Measurements from ENCODE around the gene OR56A3. TPM values are rescaled to one million over a fixed set of nuclear protein-coding genes. Genes with fewer than 3 reads are reported as not detected.
"Not testable (repeated sequence)": the region's sequence is repeated elsewhere in the genome, so short reads cannot be mapped to it uniquely, and the experiment has no call there.

Gene OR56A3
- total RNA-seq, 2 donors from 2014 or later = not detected

GRCh38 chr11:5933116-5933515, 8.9 kb upstream of the OR56A3 start:
- no peaks in the 10 kb centered on the region for H3K27me3 Mint-ChIP-seq (ENCODE audit: low read depth)
- peaks cover 0 to 3% of the 10 kb centered on the region in 2 donors for H3K36me3 Mint-ChIP-seq (ENCODE audit: insufficient read depth in 2 of 2)
- DNase-seq = no peak
- no peak overlapping the region for H3K4me3 Mint-ChIP-seq
- peaks cover 5 to 9% of the 10 kb centered on the region in 2 donors for H3K9me3 Mint-ChIP-seq
- ATAC-seq (replicated peaks in 1 of 2) = no peak
- no peak overlapping the region for H3K27ac Mint-ChIP-seq
- no peaks in the 10 kb centered on the region for H3K4me1 Mint-ChIP-seq (ENCODE audit: low read depth)

- Mint-ChIP-seq H3K27ac (no peak overlapping the region), H3K27me3 (ENCODE audit: low read depth) (peaks cover 13% of the 10 kb centered on the region), H3K4me1 (ENCODE audit: low read depth) (no peaks in the 10 kb centered on the region), H3K4me3 (peak overlapping the region in 1 of 2 donors; percentile 1), H3K9me3 (peaks cover 0 to 3% of the 10 kb centered on the region in 2 donors), H3K36me3 (ENCODE audit: insufficient read depth in 2 of 2) (no peaks in the 10 kb centered on the region)
- no peak for DNase-seq
- no peak for ATAC-seq (replicated peaks in 1 of 2)
Observed at GRCh38 chr11:5937868-5938602, 4.0 kb upstream of the OR56A3 start.

DNA sequence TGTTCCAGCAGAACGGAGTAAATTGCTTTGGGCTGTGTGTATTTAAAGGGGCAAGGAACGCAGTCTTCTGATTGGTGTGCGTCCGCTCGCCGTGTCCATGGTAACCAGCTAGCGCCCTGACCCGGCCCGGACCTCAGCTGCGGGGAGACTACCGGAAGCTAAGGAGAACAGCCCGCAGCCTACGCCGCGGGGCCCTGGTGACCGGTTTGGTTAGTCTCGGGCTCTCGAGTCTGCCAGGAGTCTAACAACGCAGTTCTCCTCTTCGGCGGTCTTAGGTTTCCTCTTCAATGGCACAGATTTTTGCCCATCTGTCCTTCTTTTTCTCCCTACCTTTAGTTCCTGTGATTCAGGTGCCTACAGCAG, 3.5 kb upstream of the OR56A3 start:
- Mint-ChIP-seq H3K36me3 (ENCODE audit: insufficient read depth in 2 of 2) (no peaks in the 10 kb centered on the region), H3K9me3 (peaks cover 0 to 3% of the 10 kb centered on the region in 2 donors), H3K4me3 (peak overlapping the region in 1 of 2 donors; percentile 1), H3K4me1 (ENCODE audit: low read depth) (no peaks in the 10 kb centered on the region), H3K27ac (no peak overlapping the region), H3K27me3 (ENCODE audit: low read depth) (peaks cover 13% of the 10 kb centered on the region)
- no peak for ATAC-seq (replicated peaks in 1 of 2)
- DNase-seq = no peak

DNA sequence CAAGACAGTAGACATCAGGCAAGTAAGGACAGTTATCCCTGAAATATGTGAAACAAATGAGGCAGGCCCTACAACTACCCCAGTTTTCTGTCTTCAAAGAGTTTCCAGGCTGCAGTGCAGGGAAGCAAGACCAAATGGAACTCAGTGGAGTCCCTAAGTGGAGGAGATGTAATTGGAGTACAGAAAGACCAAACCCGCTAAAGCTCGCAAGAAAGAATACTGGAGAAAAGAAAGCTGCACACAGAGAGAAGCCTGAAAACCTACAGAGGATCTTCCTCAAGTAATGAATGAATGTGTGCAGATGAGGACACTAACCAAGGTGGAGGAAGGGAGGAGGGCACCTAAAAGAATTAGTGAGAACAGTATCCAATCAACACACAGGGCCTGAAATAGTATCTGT, 1.3 kb upstream of the OR56A3 start:
- ATAC-seq (replicated peaks in 1 of 2) (no peak), DNase-seq (no peak)
- Mint-ChIP-seq H3K36me3 (ENCODE audit: insufficient read depth in 2 of 2) (no peaks in the 10 kb centered on the region), H3K27me3 (ENCODE audit: low read depth) (peaks cover 20% of the 10 kb centered on the region), H3K27ac (no peak overlapping the region), H3K9me3 (peaks cover 0 to 3% of the 10 kb centered on the region in 2 donors), H3K4me3 (no peak overlapping the region), H3K4me1 (ENCODE audit: low read depth) (no peaks in the 10 kb centered on the region)

DNA sequence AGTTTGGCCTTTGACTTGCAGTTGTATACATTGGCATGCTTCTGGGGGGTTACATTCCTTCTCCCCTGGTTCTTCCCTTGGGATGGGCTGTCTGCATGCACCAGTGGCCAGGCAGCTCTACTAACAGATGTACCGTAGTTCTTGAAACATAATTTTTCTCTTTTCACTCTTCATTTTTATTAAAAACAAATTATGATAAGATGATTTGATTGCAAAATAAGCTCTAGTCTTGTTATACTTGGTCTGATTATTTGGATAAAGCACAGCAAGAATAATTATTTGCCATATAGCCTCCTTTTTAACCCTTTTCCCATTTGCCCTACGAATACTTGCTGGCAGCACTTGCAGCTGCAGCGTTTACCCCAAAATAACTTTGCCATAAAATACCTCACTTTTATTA, 13.5 kb downstream of the OR56A3 start:
- Mint-ChIP-seq H3K27ac (no peak overlapping the region), H3K27me3 (ENCODE audit: low read depth) (no peaks in the 10 kb centered on the region), H3K9me3 (peaks cover 0 to 2% of the 10 kb centered on the region in 2 donors), H3K36me3 (ENCODE audit: insufficient read depth in 2 of 2) (no peaks in the 10 kb centered on the region), H3K4me3 (no peak overlapping the region), H3K4me1 (ENCODE audit: low read depth) (no peaks in the 10 kb centered on the region)
- DNase-seq (no peak), ATAC-seq (replicated peaks in 1 of 2) (no peak)

GRCh38 chr11:5960704-5961320, 18.8 kb downstream of the OR56A3 start:
- not testable (repeated sequence) for H3K27ac Mint-ChIP-seq; ATAC-seq (replicated peaks in 1 of 2); H3K4me3 Mint-ChIP-seq; H3K36me3 Mint-ChIP-seq (ENCODE audit: insufficient read depth in 2 of 2); H3K4me1 Mint-ChIP-seq (ENCODE audit: low read depth); DNase-seq; H3K27me3 Mint-ChIP-seq (ENCODE audit: low read depth); H3K9me3 Mint-ChIP-seq

- Mint-ChIP-seq H3K36me3 (ENCODE audit: insufficient read depth in 2 of 2) (peaks cover 3 to 4% of the 10 kb centered on the region in 2 donors), H3K27me3 (ENCODE audit: low read depth) (no peaks in the 10 kb centered on the region), H3K9me3 (peaks cover 2 to 5% of the 10 kb centered on the region in 2 donors), H3K4me1 (ENCODE audit: low read depth) (no peaks in the 10 kb centered on the region), H3K27ac (no peak overlapping the region), H3K4me3 (no peak overlapping the region)
- ATAC-seq (replicated peaks in 1 of 2) (no peak), DNase-seq (no peak)
Observed at GRCh38 chr11:5966958-5967357, 24.9 kb downstream of the OR56A3 start.

- Mint-ChIP-seq H3K27me3 (ENCODE audit: low read depth) (no peaks in the 10 kb centered on the region), H3K36me3 (ENCODE audit: insufficient read depth in 2 of 2) (peaks cover 3 to 4% of the 10 kb centered on the region in 2 donors), H3K4me3 (no peak overlapping the region), H3K27ac (no peak overlapping the region), H3K4me1 (ENCODE audit: low read depth) (no peaks in the 10 kb centered on the region), H3K9me3 (peaks cover 2 to 4% of the 10 kb centered on the region in 2 donors)
- no peak for ATAC-seq (replicated peaks in 1 of 2)
- no peak for DNase-seq
Observed at GRCh38 chr11:5967708-5968107, 25.7 kb downstream of the OR56A3 start.

GRCh38 chr11:5968394-5968793, 26.3 kb downstream of the OR56A3 start, which contains the start of gene OR56A5:
OR56A5 (minus strand) TSS chr11:5968494; CDS start chr11:5968494, 0 bp downstream.
- no peaks in the 10 kb centered on the region for H3K27me3 Mint-ChIP-seq (ENCODE audit: low read depth)
- ATAC-seq (replicated peaks in 1 of 2) (no peak), DNase-seq (no peak)
- H3K27ac Mint-ChIP-seq = no peak within 1 kb of the TSS
- no peaks in the 10 kb centered on the region for H3K4me1 Mint-ChIP-seq (ENCODE audit: low read depth)
- no peak within 1 kb of the TSS for H3K4me3 Mint-ChIP-seq
- peaks cover 0 to 1% of the 10 kb centered on the region in 2 donors for H3K36me3 Mint-ChIP-seq (ENCODE audit: insufficient read depth in 2 of 2)
- no peaks in the 10 kb centered on the region for H3K9me3 Mint-ChIP-seq

DNA sequence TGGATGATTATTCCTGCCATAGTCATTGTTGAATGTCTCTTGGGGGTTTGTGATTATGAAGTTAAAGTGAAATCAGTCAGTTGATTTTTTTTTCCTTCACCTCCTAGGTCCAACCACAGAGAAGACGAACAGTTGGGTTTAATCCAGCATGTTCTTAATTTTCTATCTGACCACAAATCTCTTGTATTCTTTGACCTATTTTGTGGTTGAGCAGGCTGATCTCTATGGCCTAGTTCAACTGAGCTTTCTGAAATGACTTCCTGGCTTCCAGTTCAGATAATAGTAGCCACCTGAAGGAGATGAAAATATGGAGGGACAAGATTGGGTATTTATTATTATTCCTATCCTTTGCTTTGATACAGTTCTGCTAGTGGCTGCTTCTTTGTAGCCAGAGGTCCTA, 31.5 kb downstream of the OR56A3 start:
- H3K36me3 Mint-ChIP-seq (ENCODE audit: insufficient read depth in 2 of 2) = no peaks in the 10 kb centered on the region
- H3K4me1 Mint-ChIP-seq (ENCODE audit: low read depth) = no peaks in the 10 kb centered on the region
- H3K27me3 Mint-ChIP-seq (ENCODE audit: low read depth) = no peaks in the 10 kb centered on the region
- ATAC-seq (replicated peaks in 1 of 2) (no peak), DNase-seq (no peak)
- no peak overlapping the region for H3K27ac Mint-ChIP-seq
- no peak overlapping the region for H3K4me3 Mint-ChIP-seq
- peaks cover 0 to under 1% of the 10 kb centered on the region in 2 donors for H3K9me3 Mint-ChIP-seq

- no peak for ATAC-seq (replicated peaks in 1 of 2)
- no peak for DNase-seq
- H3K4me1 Mint-ChIP-seq (ENCODE audit: low read depth) = no peaks in the 10 kb centered on the region
- H3K27me3 Mint-ChIP-seq (ENCODE audit: low read depth) = peaks cover 21% of the 10 kb centered on the region
- H3K4me3 Mint-ChIP-seq = no peak overlapping the region
- H3K36me3 Mint-ChIP-seq (ENCODE audit: insufficient read depth in 2 of 2) = no peaks in the 10 kb centered on the region
- H3K9me3 Mint-ChIP-seq = peaks cover 3 to 7% of the 10 kb centered on the region in 2 donors
- H3K27ac Mint-ChIP-seq = peak overlapping the region; percentile 10
Observed at GRCh38 chr11:5983443-5983842, 41.4 kb downstream of the OR56A3 start.

DNA sequence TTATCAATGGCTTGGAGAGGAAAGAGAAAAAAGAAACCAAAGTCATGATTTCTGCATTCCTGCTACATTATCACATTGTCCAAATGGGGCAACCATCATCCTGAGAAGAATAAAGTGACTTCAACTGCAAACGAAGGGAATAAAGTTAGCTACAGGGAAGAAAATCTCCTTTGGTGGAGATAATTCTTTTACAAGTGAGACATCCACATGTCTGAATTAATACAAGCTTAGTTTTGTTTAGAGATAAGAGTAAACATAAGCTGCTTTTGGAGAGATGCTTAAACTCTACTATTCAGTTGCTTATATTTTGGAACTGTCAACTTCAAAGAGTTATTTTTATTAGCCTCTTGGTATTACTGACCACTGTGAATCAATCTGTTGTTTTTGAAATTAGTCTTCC, 44.8 kb downstream of the OR56A3 start, which contains the start of gene OR52L1:
Gene OR52L1 (minus strand): TSS at position 101 of the 400 bp plus-strand sequence. CDS start 55 bp downstream, at position 46.
- H3K27me3 Mint-ChIP-seq (ENCODE audit: low read depth) = peaks cover 26% of the 10 kb centered on the region

GRCh38 chr11:5989203-5989602, 47.2 kb downstream of the OR56A3 start:
- no peak overlapping the region for H3K27ac Mint-ChIP-seq
- peaks cover 0 to 2% of the 10 kb centered on the region in 2 donors for H3K9me3 Mint-ChIP-seq
- DNase-seq (no peak), ATAC-seq (replicated peaks in 1 of 2) (no peak)
- H3K4me3 Mint-ChIP-seq = no peak overlapping the region
- no peaks in the 10 kb centered on the region for H3K4me1 Mint-ChIP-seq (ENCODE audit: low read depth)
- peaks cover 12% of the 10 kb centered on the region for H3K27me3 Mint-ChIP-seq (ENCODE audit: low read depth)
- no peaks in the 10 kb centered on the region for H3K36me3 Mint-ChIP-seq (ENCODE audit: insufficient read depth in 2 of 2)

More for the DNA sequence above, 44.8 kb downstream of the OR56A3 start, which contains the start of gene OR52L1:
- DNase-seq (no peak), ATAC-seq (replicated peaks in 1 of 2) (no peak)
- H3K27ac Mint-ChIP-seq = no peak within 1 kb of the TSS
- no peaks in the 10 kb centered on the region for H3K36me3 Mint-ChIP-seq (ENCODE audit: insufficient read depth in 2 of 2)
- H3K4me3 Mint-ChIP-seq = no peak within 1 kb of the TSS
- H3K9me3 Mint-ChIP-seq = peaks cover 2 to 6% of the 10 kb centered on the region in 2 donors
- no peaks in the 10 kb centered on the region for H3K4me1 Mint-ChIP-seq (ENCODE audit: low read depth)

All from activated T-cell treated with anti-CD3 and anti-CD28 coated beads, Interleukin-2, amount 50 U/mL, for 72 hours (primary cell).